GM21576 (cell line): ENCODE data around the gene GRM8.

Experiments
- ATAC-seq: cut with Tn5 transposase; IDR thresholded peaks from one replicate; pipeline ENCODE4 v1.9.1; 2021; ENCODE audit warnings: mild to moderate bottlenecking, moderate library complexity; ENCODE audit not compliant: unreplicated experiment

The GRM8 gene

DNA sequence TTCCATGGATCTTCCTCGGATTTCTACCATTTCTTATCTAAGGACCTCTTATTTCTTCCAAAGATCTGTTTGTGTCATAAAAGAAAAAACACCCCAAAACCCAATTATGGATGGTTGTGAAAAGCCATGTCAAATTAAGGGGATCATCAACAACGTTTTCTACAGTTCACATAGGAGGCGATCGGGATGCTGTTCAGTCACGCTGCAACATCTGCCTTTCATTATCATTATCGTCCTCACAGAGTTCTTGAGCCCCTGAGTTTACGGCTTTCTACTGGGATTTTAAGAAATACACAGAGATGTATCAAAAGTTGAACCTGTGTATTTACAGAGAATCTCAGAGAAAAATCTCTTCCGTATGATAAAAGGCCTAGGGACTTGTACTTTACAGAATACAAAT, 101.4 kb downstream of the GRM8 start:
- ATAC-seq = no peak

DNA sequence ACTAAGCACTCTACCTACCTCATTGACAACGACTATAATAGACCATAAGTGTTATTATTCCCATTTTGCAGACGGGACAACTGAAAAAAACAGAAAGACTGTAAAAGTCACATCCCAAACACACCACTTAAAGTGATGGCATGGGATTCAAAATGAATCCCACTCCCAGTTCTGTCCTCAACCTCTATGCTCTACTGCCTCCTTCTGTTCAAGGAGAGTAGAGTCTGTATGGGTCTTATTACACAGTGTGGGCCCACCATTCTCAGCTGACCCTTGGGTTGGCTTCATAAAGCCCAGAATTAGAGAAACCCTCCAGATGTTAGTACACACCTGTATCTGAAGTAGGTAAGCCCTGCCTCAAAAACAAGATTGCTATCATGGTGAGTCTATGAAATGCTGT, 102.2 kb downstream of the GRM8 start:
- no peak for ATAC-seq

DNA sequence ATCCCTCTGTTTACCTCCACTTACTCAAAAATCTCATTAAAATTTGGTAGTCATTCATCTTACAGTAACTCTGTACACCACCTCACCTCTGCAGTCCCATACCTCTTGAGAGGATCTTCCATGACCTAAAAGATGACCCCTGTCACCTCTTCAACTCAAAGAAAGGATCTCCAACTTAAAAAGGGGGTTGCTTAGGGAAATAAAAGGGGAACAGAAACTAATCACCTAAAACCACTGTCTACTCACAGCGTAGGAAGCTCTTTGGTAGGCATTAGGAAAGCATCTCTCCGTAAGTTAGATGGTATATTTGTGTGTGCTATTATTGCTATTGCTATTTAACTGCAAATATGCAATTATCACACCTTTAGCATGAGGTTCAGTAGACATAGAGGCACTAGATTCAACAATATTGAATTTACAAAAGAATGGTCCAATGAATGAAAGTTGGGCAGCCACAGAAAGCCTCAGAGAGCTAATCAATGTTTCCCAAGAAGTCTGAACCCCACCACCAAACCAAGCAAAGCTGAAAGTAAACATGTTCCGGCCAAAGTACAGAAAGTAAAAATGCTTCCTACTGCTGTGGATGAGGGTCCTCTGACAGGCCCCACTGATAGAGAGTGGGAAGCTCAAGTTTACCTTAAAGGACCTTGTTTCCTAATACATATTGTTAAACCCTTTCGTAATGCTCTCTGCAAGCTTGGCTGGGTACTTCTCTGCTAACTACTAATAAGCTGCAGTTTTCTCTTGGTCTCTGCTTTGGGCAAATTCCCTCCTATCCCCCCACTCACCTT, 105.8 kb downstream of the GRM8 start:
- ATAC-seq = no peak

DNA sequence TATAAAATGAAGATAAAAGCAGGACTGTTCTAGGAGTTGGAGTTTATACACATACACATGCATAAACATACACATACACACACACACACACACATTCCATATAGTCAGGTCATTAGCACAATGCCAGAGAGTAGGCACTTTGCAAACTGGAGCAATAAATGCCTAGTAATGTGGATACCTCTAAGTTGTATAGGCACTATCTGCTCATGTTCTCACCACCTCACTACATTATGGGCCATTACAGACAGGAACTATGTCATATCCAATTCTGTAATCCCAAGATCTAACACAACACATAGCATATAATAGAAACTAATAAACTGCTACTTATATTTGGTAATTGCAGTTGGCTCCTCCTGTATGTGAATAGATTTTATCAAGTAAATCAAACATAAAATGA, 115.6 kb downstream of the GRM8 start:
- no peak for ATAC-seq

DNA sequence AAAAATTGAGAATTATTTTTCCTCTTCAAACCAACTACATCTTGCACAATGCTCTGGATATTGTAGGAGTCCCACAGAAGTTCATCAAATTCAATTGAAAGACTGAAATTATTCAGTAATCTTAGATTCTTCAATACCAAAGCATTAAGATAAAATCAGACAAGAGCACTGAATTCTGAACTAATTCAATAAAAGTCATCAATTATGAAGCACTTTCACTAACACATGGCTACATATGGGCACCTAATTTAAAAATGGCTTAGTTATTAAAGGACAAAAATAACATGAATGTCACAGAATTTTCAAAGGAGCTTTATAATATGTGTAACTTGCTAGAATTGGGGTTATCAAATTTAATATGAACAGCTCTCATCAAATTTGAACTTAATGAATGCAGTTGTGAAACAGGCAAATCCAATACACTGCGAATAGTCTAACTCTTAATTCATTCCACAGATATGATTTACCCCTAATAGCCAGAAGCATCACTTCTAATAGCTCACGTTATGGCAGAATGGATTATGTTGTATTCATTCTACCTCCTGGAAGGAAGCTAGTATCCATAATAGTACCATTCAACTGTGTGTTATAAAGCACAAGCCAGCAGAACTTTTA, 116.8 kb downstream of the GRM8 start:
- no peak for ATAC-seq

DNA sequence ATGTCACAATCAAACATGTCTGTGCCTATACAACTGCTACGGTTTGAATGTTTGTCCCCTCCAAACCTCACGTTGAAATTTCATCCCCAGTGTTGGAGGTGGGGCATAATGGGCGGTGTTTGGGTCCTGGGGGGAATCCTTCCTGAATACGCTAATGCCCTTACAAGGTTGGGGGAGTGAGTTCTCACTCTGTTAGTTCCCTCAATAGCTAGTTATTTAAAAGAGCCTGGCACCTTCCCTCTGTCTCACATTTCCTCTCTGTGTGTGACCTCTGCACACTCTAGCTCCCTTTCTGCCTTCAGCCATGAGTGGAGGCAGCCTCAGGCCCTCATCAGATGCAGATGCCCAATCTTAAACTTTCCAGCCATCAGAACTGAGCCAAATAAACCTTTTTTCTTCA, 129.5 kb downstream of the GRM8 start:
- no peak for ATAC-seq

DNA sequence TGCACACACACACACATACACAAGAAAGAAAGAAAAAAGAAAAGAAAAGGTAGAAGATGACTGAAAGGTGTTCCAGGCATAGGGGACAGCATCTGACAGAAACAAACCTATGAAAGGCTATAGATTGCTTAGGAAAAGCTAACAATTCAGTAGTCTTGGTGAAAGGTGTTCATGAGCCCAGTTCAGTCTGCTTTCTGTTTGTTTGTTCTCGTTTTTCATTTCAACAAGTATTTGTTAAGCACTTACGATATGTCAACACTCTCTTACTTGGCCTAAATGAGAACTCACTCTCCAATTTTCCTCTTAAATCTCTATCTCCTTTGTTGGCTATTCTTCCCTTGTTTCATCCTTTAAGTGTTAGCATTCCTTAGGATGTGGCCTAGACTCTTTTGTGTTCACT, 133.2 kb downstream of the GRM8 start:
- ATAC-seq = no peak

DNA sequence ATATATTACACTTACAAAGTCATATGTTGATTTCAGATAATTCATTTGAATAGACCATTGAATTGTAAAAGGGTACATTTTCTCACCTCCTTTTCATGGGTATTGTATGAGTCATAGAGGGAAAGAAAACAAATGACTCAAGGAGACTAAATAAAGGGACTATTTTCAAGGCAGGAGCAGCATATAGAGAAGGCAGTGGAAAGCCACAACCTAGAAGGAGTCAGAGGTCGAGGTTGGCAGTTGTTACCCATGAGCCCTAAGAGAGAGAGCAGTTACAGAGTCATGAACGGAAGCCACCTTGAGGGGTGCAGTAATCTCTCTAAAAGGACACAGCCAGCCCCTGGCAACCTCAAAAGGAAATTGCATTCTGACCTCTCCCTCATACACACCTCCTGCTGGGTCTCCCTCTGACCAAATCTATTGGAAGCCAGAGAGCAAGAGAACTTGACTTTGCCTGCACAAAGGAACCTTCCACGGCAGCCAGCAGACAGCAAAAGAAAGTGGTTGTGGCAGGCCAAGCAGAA, 137.9 kb downstream of the GRM8 start:
- no peak for ATAC-seq

DNA sequence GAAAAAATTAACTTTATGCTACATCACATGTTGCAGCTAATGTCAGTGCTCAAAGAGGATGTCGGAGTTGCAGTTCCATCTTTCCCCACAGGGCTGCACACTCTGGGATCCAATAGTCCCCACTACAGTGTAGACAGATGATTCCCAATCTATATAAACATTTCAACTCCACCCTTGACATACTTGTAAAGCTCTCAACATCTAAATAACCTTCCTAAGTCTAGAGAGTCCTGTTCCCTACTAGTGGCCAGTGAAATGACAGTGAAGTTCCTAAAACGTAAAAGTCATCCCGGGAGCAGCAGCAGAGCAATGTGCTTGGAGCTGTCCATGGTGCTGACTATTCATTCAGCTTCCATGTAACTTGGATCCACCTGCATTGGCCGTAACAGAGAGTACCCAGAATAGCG, 145.1 kb downstream of the GRM8 start:
- peak; percentile 75 for ATAC-seq

DNA sequence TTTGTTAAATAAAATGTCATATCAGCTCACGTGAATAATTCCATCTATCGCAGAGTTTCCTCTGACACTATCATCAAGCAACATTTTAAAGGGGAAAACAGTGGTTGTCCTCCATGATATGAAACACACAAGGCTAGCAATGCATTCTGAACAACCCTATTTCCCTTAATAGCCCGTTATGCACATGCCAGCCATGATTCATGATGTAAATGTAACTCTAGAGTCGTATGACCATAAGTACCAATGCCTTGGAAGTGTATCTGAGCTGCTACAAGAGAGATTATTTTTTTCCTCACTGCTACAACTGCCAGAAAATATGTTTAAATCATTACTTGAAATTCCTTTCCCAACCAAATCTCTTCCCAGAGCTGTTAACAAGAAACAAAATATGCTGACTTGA, 159.4 kb downstream of the GRM8 start:
- ATAC-seq = no peak

DNA sequence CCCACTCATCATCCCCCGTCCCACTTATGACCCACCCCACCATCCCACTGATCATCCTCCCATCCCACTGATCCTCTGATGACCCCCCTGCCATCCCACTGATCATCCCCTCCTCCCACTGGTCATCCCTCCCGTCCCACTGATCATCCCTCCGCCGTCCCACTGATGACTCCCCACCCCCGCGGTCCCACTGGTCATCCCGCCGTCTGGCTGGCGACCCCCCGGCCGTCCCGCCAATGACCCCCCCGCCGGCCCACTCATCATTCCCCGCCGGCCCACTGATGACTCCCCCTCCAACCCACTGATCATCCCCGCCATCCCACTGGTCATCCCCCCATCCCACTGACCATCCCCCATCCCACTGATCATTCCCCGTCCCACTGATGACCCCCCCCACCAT, 161.1 kb downstream of the GRM8 start:
- ATAC-seq = no peak

DNA sequence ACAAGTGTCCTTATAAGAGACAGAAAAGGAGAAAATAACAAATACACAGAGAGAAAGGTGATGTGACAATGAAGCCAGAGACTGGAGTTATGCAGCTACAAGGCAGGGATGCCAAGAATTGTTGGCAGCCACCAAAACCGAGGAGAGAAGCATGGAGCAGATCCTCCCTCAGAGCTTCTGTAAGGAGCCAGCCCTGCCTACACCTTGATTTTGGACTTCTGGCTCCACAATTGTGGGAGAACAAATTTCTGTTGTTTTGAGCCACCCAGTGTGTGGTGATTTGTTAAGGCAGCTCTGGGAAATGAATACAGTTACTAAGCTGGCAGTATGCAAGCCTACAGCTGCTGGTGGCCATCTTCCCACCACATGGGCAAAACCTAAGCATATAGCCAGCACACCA, 163.6 kb downstream of the GRM8 start:
- no peak for ATAC-seq

DNA sequence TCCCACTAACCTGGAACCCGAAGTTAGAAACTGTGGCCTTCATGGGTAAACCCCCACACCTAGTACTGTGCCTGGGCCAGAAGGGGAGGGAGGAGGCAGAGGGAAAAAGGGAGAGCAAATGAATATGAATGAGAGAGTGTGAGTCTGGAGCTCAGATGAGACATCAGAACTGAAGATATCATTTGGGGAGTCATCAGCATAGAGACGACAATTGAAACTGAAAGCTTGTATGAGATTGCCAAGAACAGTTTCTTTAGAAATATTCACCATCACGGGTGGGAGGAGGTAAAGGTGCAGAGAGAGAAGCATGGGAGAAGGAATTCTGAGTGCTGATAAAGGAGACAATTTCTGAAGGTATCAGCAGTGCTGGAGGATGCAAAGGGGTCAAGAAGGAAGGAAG, 171.2 kb downstream of the GRM8 start:
- ATAC-seq = no peak

DNA sequence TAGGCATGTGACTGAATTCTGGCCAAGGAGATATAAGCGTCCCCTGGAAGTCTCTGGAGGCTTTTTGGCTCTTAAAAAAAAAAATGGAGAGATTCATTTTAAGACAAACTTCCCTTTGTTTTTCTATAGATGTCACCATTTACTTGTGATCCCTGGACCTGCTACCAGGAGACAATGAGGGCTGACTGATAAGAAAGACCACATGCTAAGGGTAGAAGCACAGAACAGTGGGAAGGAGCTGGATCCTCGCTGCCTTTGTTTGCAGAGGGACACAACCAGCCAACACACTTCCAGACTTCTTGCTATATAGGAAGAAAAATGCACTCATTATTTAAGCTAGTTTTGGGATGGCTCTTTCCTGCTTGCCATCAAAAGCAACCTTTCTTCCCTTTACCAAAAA, 172.2 kb downstream of the GRM8 start:
- ATAC-seq = no peak

DNA sequence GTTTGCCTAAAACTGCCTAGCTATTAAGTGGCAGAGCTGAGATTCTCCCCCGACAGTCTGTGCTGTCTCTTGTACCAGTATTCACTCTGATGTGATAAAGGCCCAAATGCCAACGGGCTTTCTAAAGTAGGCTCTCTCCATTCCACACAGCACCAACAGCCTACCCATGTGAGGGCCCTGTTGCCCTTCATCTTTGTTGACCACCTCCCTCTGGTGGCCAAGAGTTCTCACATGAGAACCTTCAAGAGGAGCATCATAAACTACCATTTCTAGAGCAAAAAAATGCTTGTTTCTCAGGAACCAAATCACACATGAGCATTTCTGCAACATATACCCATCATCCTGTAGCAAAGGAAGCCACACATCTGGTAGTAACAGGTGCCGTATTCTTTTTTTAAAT, 185.8 kb downstream of the GRM8 start:
- no peak for ATAC-seq

DNA sequence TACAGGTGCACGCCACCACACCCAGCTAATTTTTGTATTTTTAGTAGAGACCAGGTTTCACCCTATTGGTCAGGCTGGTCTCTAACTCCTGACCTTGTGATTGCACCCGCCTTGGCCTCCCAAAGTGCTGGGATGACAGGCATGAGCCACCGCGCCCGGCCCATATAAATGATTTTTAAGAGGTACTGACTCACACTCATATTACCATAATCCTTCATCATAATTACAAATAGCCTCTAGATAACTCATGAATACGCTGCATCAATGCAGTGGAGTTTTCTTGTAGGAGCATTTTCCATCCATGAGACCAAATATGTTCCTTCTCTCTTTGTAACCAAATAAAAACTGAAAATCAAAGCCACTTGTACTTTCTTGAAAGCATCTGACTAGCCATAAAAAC, 193.3 kb downstream of the GRM8 start:
- no peak for ATAC-seq

DNA sequence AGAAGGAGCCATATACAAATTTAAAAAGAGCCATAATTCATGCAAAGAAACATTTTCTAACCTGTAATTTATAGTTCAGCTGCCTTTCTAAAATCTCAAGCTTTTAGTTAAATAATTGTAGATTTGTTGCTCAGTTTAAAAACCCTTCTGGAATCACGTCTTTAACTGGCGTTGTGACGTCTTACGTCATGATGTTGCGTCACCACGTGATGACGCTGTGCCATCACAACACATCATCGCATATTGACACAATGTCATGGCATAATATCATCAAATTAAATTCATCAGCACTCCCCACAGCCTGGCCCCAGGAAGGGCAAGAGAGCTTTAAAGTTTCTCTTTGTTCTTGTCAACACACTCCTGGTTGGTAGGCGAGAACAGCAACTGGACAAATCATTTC, 194.8 kb downstream of the GRM8 start:
- ATAC-seq = no peak

DNA sequence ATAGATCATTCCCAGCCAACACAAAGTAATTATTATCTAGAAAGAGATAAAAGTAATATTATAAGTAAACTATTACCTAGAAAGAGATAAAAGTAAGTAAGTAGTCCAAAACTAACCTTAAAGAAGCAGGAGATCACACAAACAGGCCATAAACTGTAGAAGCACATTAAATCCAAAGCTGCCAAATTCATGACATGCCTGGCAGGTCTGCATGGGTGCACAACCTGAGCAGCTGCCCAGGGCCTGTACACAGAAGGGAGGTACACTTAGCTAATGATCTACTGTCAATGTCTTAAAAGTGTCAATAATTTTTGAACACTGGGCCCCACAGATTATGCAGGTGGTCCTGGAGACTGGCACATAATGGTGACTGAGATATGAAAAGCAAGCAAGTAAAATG, 196.5 kb downstream of the GRM8 start:
- no peak for ATAC-seq

DNA sequence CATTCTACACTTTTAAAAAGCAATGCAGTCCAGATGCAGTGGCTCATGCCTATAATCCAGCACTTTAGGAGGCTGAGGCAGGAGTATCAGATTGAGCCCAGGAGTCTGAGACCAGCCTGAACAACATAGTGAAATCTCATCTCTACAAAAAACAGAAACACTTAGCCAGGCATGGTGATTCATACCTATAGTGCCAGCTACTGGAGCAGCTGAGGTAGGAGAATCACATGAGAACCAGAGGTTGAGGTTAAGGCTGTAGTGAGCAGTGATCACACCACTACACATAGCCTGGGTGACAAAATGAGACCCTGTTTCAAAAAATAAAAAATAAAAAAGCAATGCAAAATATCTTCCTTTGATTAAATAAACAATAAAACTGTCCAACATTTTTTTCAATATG, 205.2 kb downstream of the GRM8 start:
- ATAC-seq = no peak

DNA sequence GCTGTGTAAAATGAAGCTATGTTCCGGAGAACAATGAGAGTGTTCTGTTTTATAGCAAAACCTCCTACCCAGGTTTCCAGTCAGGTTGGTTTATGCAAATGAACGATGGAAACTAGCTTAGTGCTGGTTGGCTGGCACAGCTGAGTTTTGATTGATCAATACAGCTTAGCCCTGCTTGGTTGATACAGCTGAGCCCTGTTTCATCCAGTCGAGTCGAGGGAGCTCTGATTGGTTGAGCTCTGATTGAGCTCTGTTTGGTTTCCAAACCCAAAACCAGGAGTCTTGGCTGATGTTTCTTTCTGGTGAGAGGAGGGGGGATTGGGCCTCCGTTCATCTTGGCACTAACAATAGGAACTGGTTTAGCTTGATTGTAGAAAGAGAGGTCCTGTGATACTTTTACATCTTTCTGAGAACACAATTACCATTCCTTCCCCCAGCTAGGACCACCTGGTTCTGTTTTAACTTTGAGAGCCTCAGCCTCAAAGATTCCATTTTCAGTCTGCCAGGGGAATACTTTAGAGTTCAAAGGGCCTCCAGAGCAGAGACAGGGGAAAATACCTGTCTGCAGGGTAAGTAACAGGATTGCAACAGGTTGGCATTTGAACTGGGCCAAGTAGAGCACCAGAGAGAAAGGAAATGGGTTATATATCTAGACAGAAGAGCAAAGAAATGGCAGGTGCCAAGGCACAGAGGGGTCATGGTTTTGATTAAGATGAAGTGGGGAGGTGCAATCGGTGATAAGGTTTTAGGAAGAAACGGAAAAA, 210.9 kb downstream of the GRM8 start:
- ATAC-seq = no peak

DNA sequence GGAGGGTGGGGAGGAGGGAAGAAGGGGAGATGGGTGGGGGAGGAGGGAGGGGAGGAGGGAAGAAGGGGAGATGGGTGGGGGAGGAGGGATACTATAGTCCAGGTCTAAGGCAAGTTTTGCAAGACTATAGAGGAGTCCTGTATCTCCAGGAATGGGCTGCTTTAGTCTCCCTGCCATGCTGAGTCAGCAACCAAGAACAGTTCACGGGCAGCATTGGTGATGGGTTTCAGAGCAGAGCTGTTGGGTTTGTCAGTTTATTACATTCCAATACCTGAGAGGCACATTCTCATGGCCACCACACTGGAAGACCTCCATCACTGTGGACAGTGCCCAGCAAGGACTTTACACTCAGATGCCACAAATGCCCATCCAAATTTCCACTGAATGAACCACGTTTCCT, 212.7 kb downstream of the GRM8 start:
- ATAC-seq = no peak

DNA sequence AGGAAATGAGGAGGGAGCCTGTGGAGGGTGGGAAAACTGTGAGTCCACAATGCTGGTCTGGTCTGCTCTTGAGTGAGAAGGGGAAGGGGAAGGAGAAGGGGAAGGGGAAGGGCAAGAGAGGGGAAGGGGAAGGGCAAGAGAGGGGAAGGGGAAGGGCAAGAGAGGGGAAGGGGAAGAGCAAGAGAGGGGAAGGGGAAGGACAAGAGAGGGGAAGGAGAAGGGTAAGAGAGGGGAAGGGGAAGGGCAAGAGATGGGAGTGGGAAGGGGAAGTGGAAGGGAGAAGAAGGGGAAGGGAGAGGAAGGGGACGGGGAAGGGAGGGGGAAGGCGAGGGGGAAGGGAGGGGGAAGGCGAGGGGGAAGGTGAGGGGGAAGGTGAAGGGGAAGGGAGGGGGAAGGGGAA, 213.2 kb downstream of the GRM8 start:
- no peak for ATAC-seq
